K562 (cell line): ENCODE results near the gene SRD5A1. TPM values are rescaled to one million over a fixed set of nuclear protein-coding genes. Genes with fewer than 3 reads are reported as not detected.

ENCODE experiments used
- ATAC-seq: fragments of 200-7000 bp; cut with Tn5 transposase; 3 replicates; pipeline ENCODE4 v1.9.1; 2020; ENCODE audit warnings: moderate library complexity
- BruUV-seq: library from RNA; stranded (reverse); fragments of 400-500 nt; replicated peaks from 2 replicates; lab custom pipeline; 2021; lab: Mats Ljungman, UMichigan
- CTCF ChIA-PET: fragments of 300-600 bp; formaldehyde crosslinking; extraction: SDS; loops from one replicate; lab custom pipeline; 2021; ENCODE audit warnings: low intra/inter-chr PET ratio; lab: Yijun Ruan, JAX
- POLR2A ChIA-PET: fragments of 300-600, 350-650 bp; sonication (Branson Sonifier 250); formaldehyde crosslinking; extraction: SDS; loops from one replicate; lab custom pipeline; 2021; ENCODE audit warnings: antibody characterized with exemption, inconsistent platforms; lab: Yijun Ruan, JAX
- DNase-seq, 4 experiments: peaks; one replicate each; pipeline versions ENCODE4 v3.0.0 to v3.0.0-alpha.2; 2011 to 2018; ENCODE audit warnings: low spot score in 3 of 4, mixed read lengths in 3 of 4; ENCODE audit errors: extremely low read depth in 1 of 4
- FAIRE-seq: peaks from 2 replicates; lab custom pipeline; 2011; peaks lifted over from hg19 to GRCh38; lab: Jason Lieb, UNC
- H2AFZ ChIP-seq: 2 replicates; pipeline ENCODE4 v1.6.0; 2011; ENCODE audit warnings: low read depth, low read length, control low read depth, inconsistent platforms
- H3K27ac ChIP-seq: fragments of 200-600 bp; 3 replicates; pipeline ENCODE4 v1.8.0; 2011; ENCODE audit warnings: low read depth, mild to moderate bottlenecking, control low read depth, inconsistent platforms, low read length, moderate library complexity, mixed read lengths; ENCODE audit errors: extremely low read depth
- H3K27me3 ChIP-seq, 2 experiments: fragments of 300-600 bp in 1 of 2; 2 replicates in 1 of 2; 3 replicates in 1 of 2; pipeline versions ENCODE4 v1.6.0 to v1.8.0; 2011; ENCODE audit warnings: inconsistent platforms in 2 of 2, low read length in 2 of 2, mild to moderate bottlenecking in 1 of 2, mixed read lengths in 1 of 2, moderate library complexity in 1 of 2; ENCODE audit not compliant: control insufficient read depth in 2 of 2, insufficient read depth in 2 of 2
- H3K36me3 ChIP-seq: fragments of 300-600 bp; 3 replicates; pipeline ENCODE4 v1.8.0; 2011; ENCODE audit warnings: mild to moderate bottlenecking, low read length, inconsistent platforms; ENCODE audit not compliant: control insufficient read depth, insufficient read depth
- H3K4me1 ChIP-seq, 2 experiments: fragments of 200-600 bp in 1 of 2; replicated peaks in 1 of 2; 2 replicates in 1 of 2; 3 replicates in 1 of 2; pipeline versions ENCODE4 v1.5.1 to v1.8.0; 2011; ENCODE audit warnings: inconsistent platforms in 2 of 2, low read length in 2 of 2, mild to moderate bottlenecking in 1 of 2, mixed read lengths in 1 of 2, moderate library complexity in 1 of 2; ENCODE audit not compliant: control insufficient read depth in 2 of 2, insufficient read depth in 2 of 2
- H3K4me2 ChIP-seq: 2 replicates; pipeline ENCODE4 v1.6.1; 2011; ENCODE audit warnings: low read length, control low read depth, inconsistent platforms, mixed read lengths; ENCODE audit not compliant: insufficient read depth
- H3K4me3 ChIP-seq: fragments of 200-600 bp; sonication (generic), shearing (Covaris generic); 2 replicates; pipeline ENCODE4 v1.5.1; 2016; ENCODE audit warnings: control low read depth, inconsistent platforms
- H3K79me2 ChIP-seq: fragments of 200-600 bp; 3 replicates; pipeline ENCODE4 v1.8.0; 2011; ENCODE audit warnings: low read length, inconsistent platforms; ENCODE audit not compliant: control insufficient read depth, insufficient read depth
- H3K9ac ChIP-seq, 2 experiments: 2 replicates each; pipeline versions ENCODE4 v1.6.0 to v1.6.1; 2011; ENCODE audit warnings: low read depth in 2 of 2, low read length in 2 of 2, control low read depth in 1 of 2, inconsistent platforms in 1 of 2, mild to moderate bottlenecking in 1 of 2, mixed read lengths in 1 of 2; ENCODE audit not compliant: insufficient read depth in 1 of 2
- H3K9me1 ChIP-seq: one replicate; pipeline ENCODE4 v1.6.0; 2011; ENCODE audit warnings: inconsistent platforms, mild to moderate bottlenecking, low read length, moderate library complexity; ENCODE audit not compliant: control insufficient read depth, insufficient read depth
- H3K9me3 ChIP-seq: replicated peaks from 2 replicates; pipeline ENCODE4 v1.5.1; 2011; ENCODE audit warnings: low read depth, low read length, inconsistent platforms; ENCODE audit not compliant: control insufficient read depth, insufficient read depth
- H4K20me1 ChIP-seq: replicated peaks from 2 replicates; pipeline ENCODE4 v1.6.1; 2011; ENCODE audit warnings: low read length, inconsistent platforms, mixed read lengths; ENCODE audit not compliant: control insufficient read depth, insufficient read depth
- CBX8 ChIP-seq: fragments of 200-600 bp; sonication (generic); IDR thresholded peaks from 2 replicates; pipeline ENCODE4 v1.6.1; 2012; ENCODE audit warnings: borderline replicate concordance, mixed run types, low read depth, mild to moderate bottlenecking, moderate library complexity, mixed read lengths, low read length, control low read depth, inconsistent platforms; ENCODE audit not compliant: poor library complexity, severe bottlenecking; ENCODE audit errors: extremely low read depth
- DPF2 ChIP-seq: fragments of 450-650 bp; IDR thresholded peaks from 2 replicates; pipeline ENCODE4 v1.6.1; 2016
- KDM4B ChIP-seq, 2 experiments: fragments of 450-650 bp in 1 of 2; sonication (generic) in 1 of 2; IDR thresholded peaks; 2 replicates each; pipeline ENCODE4 v1.6.1; 2016 to 2017; ENCODE audit warnings: borderline replicate concordance in 2 of 2, antibody characterized with exemption in 1 of 2, low read depth in 1 of 2, mild to moderate bottlenecking in 1 of 2
- MCM7 ChIP-seq, 2 experiments: fragments of 450-650 bp; IDR thresholded peaks; 2 replicates each; pipeline ENCODE4 v1.6.1; 2016 to 2018
- NFATC3 ChIP-seq: fragments of 450-650 bp; IDR thresholded peaks from 2 replicates; pipeline ENCODE4 v1.6.1; 2017; ENCODE audit warnings: mild to moderate bottlenecking
- NR1H2 ChIP-seq: sonication (generic); formaldehyde crosslinking; IDR thresholded peaks from 2 replicates; pipeline ENCODE4 v1.4.0; 2020; ENCODE audit warnings: mild to moderate bottlenecking, missing genetic modification reagents
- PCBP2 ChIP-seq: fragments of 200-400 bp; formaldehyde crosslinking; IDR thresholded peaks from 2 replicates; pipeline ENCODE4 v1.6.1; 2018; ENCODE audit warnings: low read length, low read depth, mild to moderate bottlenecking, moderate library complexity; ENCODE audit not compliant: poor library complexity, severe bottlenecking
- POLR2B ChIP-seq: fragments of 450-650 bp; IDR thresholded peaks from 2 replicates; pipeline ENCODE4 v1.6.1; 2018; ENCODE audit warnings: low read depth; ENCODE audit not compliant: partially characterized antibody
- SMARCB1 ChIP-seq: IDR thresholded peaks from 2 replicates; pipeline ENCODE4 v1.6.1; 2011; ENCODE audit warnings: improper control_type of control experiment, low read depth; ENCODE audit not compliant: insufficient read length
- SRF ChIP-seq, 2 experiments: fragments of 250-450, 450-650 bp in 1 of 2; sonication (Bioruptor Pico) in 1 of 2; sonication (generic) in 1 of 2; formaldehyde crosslinking; IDR thresholded peaks; 2 replicates each; pipeline versions ENCODE4 v1.5.0 to v1.5.1; 2020 to 2022; ENCODE audit warnings: mild to moderate bottlenecking in 1 of 2, missing genetic modification reagents in 1 of 2
- TEAD1 ChIP-seq, 2 experiments: fragments of 450-650 bp in 1 of 2; sonication (generic) in 1 of 2; formaldehyde crosslinking; IDR thresholded peaks; 2 replicates each; pipeline versions ENCODE4 v1.4.0 to v1.8.0; 2020 to 2022; ENCODE audit warnings: mild to moderate bottlenecking in 2 of 2, missing genetic modification reagents in 1 of 2
- ZNF41 ChIP-seq: fragments of 250-450 bp; sonication (Bioruptor Pico); conservative IDR thresholded peaks from 2 replicates; pipeline ENCODE4 v1.4.0; 2020; ENCODE audit warnings: mild to moderate bottlenecking
- ZNF699 ChIP-seq: fragments of 250-450 bp; sonication (Bioruptor Pico); IDR thresholded peaks from 2 replicates; pipeline ENCODE4 v1.8.0; 2021; ENCODE audit warnings: mild to moderate bottlenecking, moderate library complexity; ENCODE audit not compliant: insufficient replicate concordance
- WGBS: fragments of 100-300 bp; shearing (Covaris generic); methylation state at CpG from one replicate; pipeline ENCODE4 v1.1.6; 2016; ENCODE audit warnings: low coverage, mixed read lengths; ENCODE audit not compliant: insufficient coverage; ENCODE audit errors: missing lambda C conversion rate; 5-methylcytosine and 5-hydroxymethylcytosine counted together
- in situ Hi-C: fragments of 300-500 bp; cut with MboI; formaldehyde crosslinking; loops from 4 replicates; pipeline ENCODE4 v1.15.0; 2018; ENCODE audit warnings: inconsistent platforms, mixed read lengths
- intact Hi-C: fragments of 100-400 bp; cut with micrococcal nuclease; formaldehyde crosslinking; loops from 2 replicates; pipeline ENCODE4 v1.14.2; 2022
- polyA plus RNA-seq, 8 experiments: library from polyadenylated mRNA; depleted of rRNA in 4 of 8; stranded (reverse) in 5 of 8; unstranded in 3 of 8; fragments of >200 nt; fragmentation: Nextera tagmentation in 2 of 8; fragmentation: Illumina TruSeq in 1 of 8; extraction: Ambion mirVana in 2 of 8; extraction: Trizol in 1 of 8; gene quantifications; 2 replicates each; pipeline versions ENCODE4 v1.2.1 to v1.2.3, GENCODE V29; 2011 to 2014; ENCODE audit warnings: inconsistent platforms in 1 of 8, missing spikeins in 1 of 8
- total RNA-seq, 7 experiments: library from RNA; depleted of rRNA in 6 of 7; stranded (reverse); fragments of >200 nt in 6 of 7; fragmentation: Illumina TruSeq in 2 of 7; extraction: Trizol in 2 of 7; gene quantifications; 2 replicates each; pipeline versions ENCODE4 v1.2.1 to v1.2.3, GENCODE V29; 2011 to 2021; ENCODE audit warnings: low replicate concordance in 1 of 7
- TF ChIP-seq, protein P1 (sequence below): fragments of 250-450 bp; sonication (Bioruptor Pico); IDR thresholded peaks from 2 replicates; pipeline ENCODE4 v1.8.0; 2022; ENCODE audit warnings: inconsistent platforms
- TF ChIP-seq, protein P2 (sequence below): fragments of 150-350 bp; IDR thresholded peaks from 2 replicates; pipeline ENCODE4 v1.6.1; 2014; ENCODE audit warnings: low read depth, mild to moderate bottlenecking, low read length, borderline replicate concordance

Gene SRD5A1
- total and polyA plus RNA-seq, 9 of the 15 experiments (the other 6 are each of a cell fraction or from before 2014, with no cell fraction given) = 1.3 to 22.6 (median 8.1) TPM

DNA sequence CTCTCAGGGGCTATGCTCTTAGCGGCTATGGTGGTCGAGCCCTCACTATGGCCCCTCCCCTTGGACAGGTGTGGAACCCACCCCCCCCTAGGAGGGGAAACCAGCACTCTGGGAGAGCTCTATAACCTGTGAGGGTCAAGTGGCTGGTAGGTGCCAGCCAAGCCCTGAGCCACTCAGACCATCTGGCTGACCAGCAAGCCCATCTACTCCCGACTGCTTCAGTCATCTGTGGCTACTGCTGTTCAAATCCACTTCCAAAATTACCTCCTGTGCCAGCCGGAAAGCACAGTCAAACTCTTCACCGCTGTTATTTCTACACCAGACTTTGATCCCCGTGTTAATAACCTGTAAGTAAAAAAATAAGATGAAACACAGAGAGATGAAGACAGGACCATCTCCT, 28.9 kb upstream of the SRD5A1 start (continued):
- TF ChIP-seq TEAD1 (CRISPR knock-in tag; IDR thresholded peaks at IDR 0.05) (no peak), ZNF41 (no peak), SRF (CRISPR knock-in tag; IDR thresholded peaks at IDR 0.05) (no peak), NFATC3 (no peak), ZNF699 (no peak), POLR2B (no peak), PCBP2 (no peak), MCM7 (IDR thresholded peaks at IDR 0.05) (no peak)

GRCh38 chr5:6604946-6605345, 28.3 kb upstream of the SRD5A1 start:
- H3K9me1 ChIP-seq = no peaks in the 10 kb centered on the region
- H3K9ac ChIP-seq = no peak overlapping the region
- no peak overlapping the region for H3K27ac ChIP-seq
- WGBS = 94% methylated on average over 12 of the region's 12 CpGs
- H3K4me1 ChIP-seq = no peaks in the 10 kb centered on the region
- no peak overlapping the region for H3K4me3 ChIP-seq
- ATAC-seq (no peak; the same call in 2 of the 3 replicates), DNase-seq (no peak), FAIRE-seq (no peak)
- H3K79me2 ChIP-seq = peaks cover 3% of the 10 kb centered on the region; the same call in 1 of the 3 replicates
- H3K27me3 ChIP-seq = no peaks in the 10 kb centered on the region
- no peak overlapping the region for H2AFZ ChIP-seq
- no TSS peak for BruUV-seq
- H3K9me3 ChIP-seq = no peaks in the 10 kb centered on the region
- ChIA-PET CTCF (no interaction called here), POLR2A (interaction anchor here (0.7 kb wide), 1 partner anchor 715 kb away, joined by 3 read pairs; no protein-coding TSS in a partner anchor)
- intact Hi-C loops = no loop called here
- in situ Hi-C loops = no loop called here
- H3K36me3 ChIP-seq = peaks cover 97% of the 10 kb centered on the region
- no peaks in the 10 kb centered on the region for H4K20me1 ChIP-seq
- H3K4me2 ChIP-seq = no peak overlapping the region
- TF ChIP-seq KDM4B (IDR thresholded peaks at IDR 0.05; ENCODE audit: borderline replicate concordance in 2 of 2, low read depth in 1 of 2) (no peak), DPF2 (no peak), CBX8 (no peak), SMARCB1 (no peak), NR1H2 (CRISPR knock-in tag) (no peak)
- TF ChIP-seq, protein P1, sequence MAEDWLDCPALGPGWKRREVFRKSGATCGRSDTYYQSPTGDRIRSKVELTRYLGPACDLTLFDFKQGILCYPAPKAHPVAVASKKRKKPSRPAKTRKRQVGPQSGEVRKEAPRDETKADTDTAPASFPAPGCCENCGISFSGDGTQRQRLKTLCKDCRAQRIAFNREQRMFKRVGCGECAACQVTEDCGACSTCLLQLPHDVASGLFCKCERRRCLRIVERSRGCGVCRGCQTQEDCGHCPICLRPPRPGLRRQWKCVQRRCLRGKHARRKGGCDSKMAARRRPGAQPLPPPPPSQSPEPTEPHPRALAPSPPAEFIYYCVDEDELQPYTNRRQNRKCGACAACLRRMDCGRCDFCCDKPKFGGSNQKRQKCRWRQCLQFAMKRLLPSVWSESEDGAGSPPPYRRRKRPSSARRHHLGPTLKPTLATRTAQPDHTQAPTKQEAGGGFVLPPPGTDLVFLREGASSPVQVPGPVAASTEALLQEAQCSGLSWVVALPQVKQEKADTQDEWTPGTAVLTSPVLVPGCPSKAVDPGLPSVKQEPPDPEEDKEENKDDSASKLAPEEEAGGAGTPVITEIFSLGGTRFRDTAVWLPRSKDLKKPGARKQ (CRISPR knock-in tag) = no peak
- TF ChIP-seq, protein P2, sequence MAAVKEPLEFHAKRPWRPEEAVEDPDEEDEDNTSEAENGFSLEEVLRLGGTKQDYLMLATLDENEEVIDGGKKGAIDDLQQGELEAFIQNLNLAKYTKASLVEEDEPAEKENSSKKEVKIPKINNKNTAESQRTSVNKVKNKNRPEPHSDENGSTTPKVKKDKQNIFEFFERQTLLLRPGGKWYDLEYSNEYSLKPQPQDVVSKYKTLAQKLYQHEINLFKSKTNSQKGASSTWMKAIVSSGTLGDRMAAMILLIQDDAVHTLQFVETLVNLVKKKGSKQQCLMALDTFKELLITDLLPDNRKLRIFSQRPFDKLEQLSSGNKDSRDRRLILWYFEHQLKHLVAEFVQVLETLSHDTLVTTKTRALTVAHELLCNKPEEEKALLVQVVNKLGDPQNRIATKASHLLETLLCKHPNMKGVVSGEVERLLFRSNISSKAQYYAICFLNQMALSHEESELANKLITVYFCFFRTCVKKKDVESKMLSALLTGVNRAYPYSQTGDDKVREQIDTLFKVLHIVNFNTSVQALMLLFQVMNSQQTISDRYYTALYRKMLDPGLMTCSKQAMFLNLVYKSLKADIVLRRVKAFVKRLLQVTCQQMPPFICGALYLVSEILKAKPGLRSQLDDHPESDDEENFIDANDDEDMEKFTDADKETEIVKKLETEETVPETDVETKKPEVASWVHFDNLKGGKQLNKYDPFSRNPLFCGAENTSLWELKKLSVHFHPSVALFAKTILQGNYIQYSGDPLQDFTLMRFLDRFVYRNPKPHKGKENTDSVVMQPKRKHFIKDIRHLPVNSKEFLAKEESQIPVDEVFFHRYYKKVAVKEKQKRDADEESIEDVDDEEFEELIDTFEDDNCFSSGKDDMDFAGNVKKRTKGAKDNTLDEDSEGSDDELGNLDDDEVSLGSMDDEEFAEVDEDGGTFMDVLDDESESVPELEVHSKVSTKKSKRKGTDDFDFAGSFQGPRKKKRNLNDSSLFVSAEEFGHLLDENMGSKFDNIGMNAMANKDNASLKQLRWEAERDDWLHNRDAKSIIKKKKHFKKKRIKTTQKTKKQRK = no peak
